Measurements from ENCODE around the gene ILRUN.
"Not testable (repeated sequence)": the region's sequence is repeated elsewhere in the genome, so short reads cannot be mapped to it uniquely, and the experiment has no call there.

The ILRUN gene

GRCh38 chr6:34679552-34680253 is 16.9 kb downstream of the ILRUN start:
- peaks cover 2% of the 10 kb centered on the region for H3K36me3 Mint-ChIP-seq
- no peak overlapping the region for H3K4me3 Mint-ChIP-seq
- H3K9me3 Mint-ChIP-seq: no peaks in the 10 kb centered on the region
- H3K4me1 Mint-ChIP-seq: peaks cover 51% of the 10 kb centered on the region
- peak overlapping the region; percentile 71 for H3K27ac Mint-ChIP-seq
- H3K27me3 Mint-ChIP-seq: no peaks in the 10 kb centered on the region

GRCh38 chr6:34676140-34676539 is 20.4 kb downstream of the ILRUN start:
- Mint-ChIP-seq H3K4me1 (peaks cover 73% of the 10 kb centered on the region), H3K27ac (peak overlapping the region; percentile 89), H3K9me3 (no peaks in the 10 kb centered on the region), H3K27me3 (no peaks in the 10 kb centered on the region), H3K4me3 (no peak overlapping the region), H3K36me3 (peaks cover 2% of the 10 kb centered on the region)

- H3K36me3 Mint-ChIP-seq, H3K27me3 Mint-ChIP-seq, H3K4me3 Mint-ChIP-seq, H3K9me3 Mint-ChIP-seq: not testable (repeated sequence)
- Mint-ChIP-seq H3K4me1 (peaks cover 76% of the 10 kb centered on the region), H3K27ac (peak overlapping the region; percentile 89)
Measured at GRCh38 chr6:34674930-34675329, 21.6 kb downstream of the ILRUN start.

GRCh38 chr6:34674268-34674639 is 22.3 kb downstream of the ILRUN start:
- Mint-ChIP-seq H3K4me1 (peaks cover 76% of the 10 kb centered on the region), H3K36me3 (peaks cover 2% of the 10 kb centered on the region), H3K27me3 (no peaks in the 10 kb centered on the region), H3K4me3 (peak overlapping the region; percentile 45), H3K27ac (peak overlapping the region; percentile 89), H3K9me3 (no peaks in the 10 kb centered on the region)

- Mint-ChIP-seq H3K27me3 (no peaks in the 10 kb centered on the region), H3K4me3 (peak overlapping the region; percentile 76), H3K4me1 (peaks cover 76% of the 10 kb centered on the region), H3K27ac (peak overlapping the region; percentile 98), H3K36me3 (no peaks in the 10 kb centered on the region), H3K9me3 (no peaks in the 10 kb centered on the region)
Measured at GRCh38 chr6:34673064-34673463, 23.5 kb downstream of the ILRUN start.

- H3K9me3 Mint-ChIP-seq: no peaks in the 10 kb centered on the region
- no peaks in the 10 kb centered on the region for H3K36me3 Mint-ChIP-seq
- H3K27me3 Mint-ChIP-seq: no peaks in the 10 kb centered on the region
- H3K27ac Mint-ChIP-seq: peak overlapping the region; percentile 98
- peak overlapping the region; percentile 76 for H3K4me3 Mint-ChIP-seq
- H3K4me1 Mint-ChIP-seq: peaks cover 80% of the 10 kb centered on the region
Measured at GRCh38 chr6:34672657-34673043, 23.9 kb downstream of the ILRUN start.

GRCh38 chr6:34671801-34672656 is 24.5 kb downstream of the ILRUN start:
- no peaks in the 10 kb centered on the region for H3K36me3 Mint-ChIP-seq
- no peaks in the 10 kb centered on the region for H3K27me3 Mint-ChIP-seq
- H3K4me3 Mint-ChIP-seq: peak overlapping the region; percentile 76
- no peaks in the 10 kb centered on the region for H3K9me3 Mint-ChIP-seq
- H3K27ac Mint-ChIP-seq: peak overlapping the region; percentile 98
- H3K4me1 Mint-ChIP-seq: peaks cover 82% of the 10 kb centered on the region

- peak overlapping the region; percentile 89 for H3K27ac Mint-ChIP-seq
- H3K4me3 Mint-ChIP-seq: peak overlapping the region; percentile 73
- no peaks in the 10 kb centered on the region for H3K27me3 Mint-ChIP-seq
- H3K4me1 Mint-ChIP-seq: peaks cover 84% of the 10 kb centered on the region
- H3K9me3 Mint-ChIP-seq: no peaks in the 10 kb centered on the region
- H3K36me3 Mint-ChIP-seq: no peaks in the 10 kb centered on the region
Measured at GRCh38 chr6:34671367-34671766, 25.2 kb downstream of the ILRUN start.

GRCh38 chr6:34668799-34669198 is 27.8 kb downstream of the ILRUN start:
- H3K9me3 Mint-ChIP-seq, H3K27me3 Mint-ChIP-seq, H3K27ac Mint-ChIP-seq, H3K4me3 Mint-ChIP-seq, H3K36me3 Mint-ChIP-seq: not testable (repeated sequence)
- peaks cover 79% of the 10 kb centered on the region for H3K4me1 Mint-ChIP-seq

- Mint-ChIP-seq H3K9me3 (peaks cover 4% of the 10 kb centered on the region), H3K27me3 (no peaks in the 10 kb centered on the region), H3K4me1 (peaks cover 77% of the 10 kb centered on the region), H3K27ac (peak overlapping the region; percentile 42), H3K4me3 (no peak overlapping the region), H3K36me3 (peaks cover 5% of the 10 kb centered on the region)
Measured at GRCh38 chr6:34667481-34668238, 28.9 kb downstream of the ILRUN start.

- Mint-ChIP-seq H3K27me3 (no peaks in the 10 kb centered on the region), H3K4me1 (peaks cover 68% of the 10 kb centered on the region)
Measured at GRCh38 chr6:34665019-34665418, 31.5 kb downstream of the ILRUN start.

GRCh38 chr6:34664256-34664971 is 32.2 kb downstream of the ILRUN start:
- H3K9me3 Mint-ChIP-seq: peaks cover 4% of the 10 kb centered on the region
- H3K4me3 Mint-ChIP-seq: peak overlapping the region; percentile 31
- peaks cover 8% of the 10 kb centered on the region for H3K36me3 Mint-ChIP-seq
- H3K27ac Mint-ChIP-seq: peak overlapping the region; percentile 96
- no peaks in the 10 kb centered on the region for H3K27me3 Mint-ChIP-seq
- peaks cover 65% of the 10 kb centered on the region for H3K4me1 Mint-ChIP-seq

More at GRCh38 chr6:34665019-34665418, 31.5 kb downstream of the ILRUN start:
- Mint-ChIP-seq H3K27ac (peak overlapping the region; percentile 96), H3K9me3 (peaks cover 4% of the 10 kb centered on the region), H3K36me3 (peaks cover 8% of the 10 kb centered on the region), H3K4me3 (no peak overlapping the region)

GRCh38 chr6:34663831-34664255 is 32.7 kb downstream of the ILRUN start:
- Mint-ChIP-seq H3K27me3 (no peaks in the 10 kb centered on the region), H3K4me3 (no peak overlapping the region), H3K27ac (peak overlapping the region; percentile 96), H3K9me3 (peaks cover 4% of the 10 kb centered on the region), H3K4me1 (peaks cover 70% of the 10 kb centered on the region), H3K36me3 (peaks cover 8% of the 10 kb centered on the region)

- Mint-ChIP-seq H3K9me3 (peaks cover 4% of the 10 kb centered on the region), H3K27ac (peak overlapping the region; percentile 12), H3K4me3 (no peak overlapping the region), H3K27me3 (no peaks in the 10 kb centered on the region), H3K36me3 (peaks cover 8% of the 10 kb centered on the region), H3K4me1 (peaks cover 72% of the 10 kb centered on the region)
Measured at GRCh38 chr6:34663371-34663770, 33.2 kb downstream of the ILRUN start.

- peaks cover 8% of the 10 kb centered on the region for H3K36me3 Mint-ChIP-seq
- H3K9me3 Mint-ChIP-seq: peaks cover 4% of the 10 kb centered on the region
- no peak overlapping the region for H3K27ac Mint-ChIP-seq
- peaks cover 70% of the 10 kb centered on the region for H3K4me1 Mint-ChIP-seq
- no peaks in the 10 kb centered on the region for H3K27me3 Mint-ChIP-seq
- no peak overlapping the region for H3K4me3 Mint-ChIP-seq
Measured at GRCh38 chr6:34661357-34661756, 35.2 kb downstream of the ILRUN start.
